Activated CD4-positive, alpha-beta memory T cell treated with anti-CD3 and anti-CD28 coated beads for 36 hours (primary cell): ENCODE data around the gene CIB1. TPM values are rescaled to one million over a fixed set of nuclear protein-coding genes. Genes with fewer than 3 reads are reported as not detected.
A peak's percentile ranks its signal among the peaks of the same experiment; 100 is the strongest.
"Not testable (repeated sequence)": the region's sequence is repeated elsewhere in the genome, so short reads cannot be mapped to it uniquely, and the experiment has no call there.

Experiments
- CTCF ChIA-PET: fragments of 350-600 bp; sonication (Branson Sonifier 250); formaldehyde crosslinking; loops from one replicate; lab custom pipeline; 2021; ENCODE audit warnings: antibody characterized with exemption, inconsistent platforms; lab: Charles Lee
- POLR2A ChIA-PET: fragments of 350-600 bp; sonication (Branson Sonifier 250); formaldehyde crosslinking; loops from one replicate; lab custom pipeline; 2021; ENCODE audit warnings: antibody characterized with exemption; lab: Charles Lee
- DNase-seq: peaks from one replicate; pipeline ENCODE4 v3.0.0-alpha.2; 2020
- H3K27ac Mint-ChIP-seq: one replicate; pipeline ENCODE4 v1.8.0; 2021; ENCODE audit warnings: mixed read lengths
- H3K27me3 Mint-ChIP-seq: one replicate; pipeline ENCODE4 v1.8.0; 2021; ENCODE audit warnings: mixed read lengths
- H3K36me3 Mint-ChIP-seq: one replicate; pipeline ENCODE4 v1.8.0; 2021; ENCODE audit warnings: mixed read lengths
- H3K4me1 Mint-ChIP-seq: one replicate; pipeline ENCODE4 v1.8.0; 2021; ENCODE audit warnings: low read depth, mixed read lengths
- H3K4me3 Mint-ChIP-seq: one replicate; pipeline ENCODE4 v1.8.0; 2021; ENCODE audit warnings: mild to moderate bottlenecking, mixed read lengths
- H3K9me3 Mint-ChIP-seq: one replicate; pipeline ENCODE4 v1.8.0; 2021; ENCODE audit warnings: mixed read lengths
- intact Hi-C: fragments of 100-400 bp; cut with micrococcal nuclease; formaldehyde crosslinking; loops from one replicate; pipeline ENCODE4 v1.15.1; 2023
- total RNA-seq, 2 experiments: library from RNA; stranded (reverse); gene quantifications; one replicate each; pipeline ENCODE4 v1.2.3, GENCODE V29; 2021

CIB1 gene
- total RNA-seq, 2 experiments from 2014 or later: 162 to 170 TPM

DNA sequence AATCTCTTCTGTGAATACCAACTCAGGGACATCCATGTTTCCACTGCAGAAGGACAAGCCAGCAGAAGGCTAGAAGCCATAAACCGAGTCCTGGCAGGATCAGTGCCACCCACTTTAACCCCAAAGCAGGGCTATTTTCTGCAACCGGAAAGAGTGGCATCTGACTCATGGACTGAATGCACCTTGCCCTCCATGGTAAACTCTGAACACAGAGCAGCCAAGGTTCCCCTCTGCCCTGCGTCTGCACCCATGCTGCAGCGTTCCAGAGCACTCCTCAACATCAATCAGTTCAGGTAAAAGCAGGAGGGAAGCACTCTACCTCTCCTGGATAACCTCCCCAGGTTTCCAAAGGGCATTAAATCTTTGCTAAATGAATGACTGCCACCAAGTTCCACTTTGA is 30.9 kb upstream of the CIB1 start:
- ChIA-PET POLR2A (no interaction called here), CTCF (no interaction called here)
- H3K27me3 Mint-ChIP-seq: no peaks in the 10 kb centered on the region

DNA sequence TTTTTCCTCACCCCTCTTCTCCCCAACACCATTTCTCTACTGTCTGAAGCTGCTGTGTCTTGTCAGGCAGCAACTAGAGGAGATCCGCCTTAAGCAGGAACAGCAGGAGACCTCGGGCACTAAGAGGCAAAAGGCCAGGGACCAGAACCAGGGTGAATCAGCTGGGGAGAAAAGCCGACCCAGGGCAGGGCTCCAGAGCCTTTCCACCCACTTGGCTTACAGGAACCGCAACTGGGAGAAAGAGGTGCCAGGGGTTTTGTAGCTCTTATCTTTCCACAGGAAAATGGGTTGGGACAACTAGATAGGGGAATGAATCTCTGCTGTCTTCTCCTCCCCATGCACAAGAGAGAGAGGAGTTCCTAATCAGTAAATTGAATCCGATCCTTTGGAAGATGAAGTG is 28.7 kb upstream of the CIB1 start:
- Mint-ChIP-seq H3K27me3 (no peaks in the 10 kb centered on the region), H3K4me1 (peaks cover 21% of the 10 kb centered on the region), H3K4me3 (no peak overlapping the region), H3K27ac (no peak overlapping the region), H3K36me3 (peaks cover 7% of the 10 kb centered on the region), H3K9me3 (no peaks in the 10 kb centered on the region)
- no peak for DNase-seq
- CTCF ChIA-PET: interaction anchor here (0.6 to 1.1 kb wide), 3 partner anchors 119 to 364 kb away, joined by 3 read pairs; no protein-coding TSS in a partner anchor
- POLR2A ChIA-PET: interaction anchor here (2.8 kb wide), 1 partner anchor 29 kb away, joined by 9 read pairs; the partner anchor contains the start of genes CIB1 and GDPGP1
- intact Hi-C loops: no loop called here

More for the DNA sequence above, 30.9 kb upstream of the CIB1 start:
- Mint-ChIP-seq H3K9me3 (no peaks in the 10 kb centered on the region), H3K36me3 (peaks cover 20% of the 10 kb centered on the region), H3K4me3 (peak overlapping the region; percentile 92), H3K4me1 (peaks cover 34% of the 10 kb centered on the region), H3K27ac (peak overlapping the region; percentile 97)
- peak; percentile 73 for DNase-seq
- intact Hi-C loops: loop anchor here (1.0 kb wide), 1 partner anchor 30 kb away; the partner anchor contains the start of gene GDPGP1

DNA sequence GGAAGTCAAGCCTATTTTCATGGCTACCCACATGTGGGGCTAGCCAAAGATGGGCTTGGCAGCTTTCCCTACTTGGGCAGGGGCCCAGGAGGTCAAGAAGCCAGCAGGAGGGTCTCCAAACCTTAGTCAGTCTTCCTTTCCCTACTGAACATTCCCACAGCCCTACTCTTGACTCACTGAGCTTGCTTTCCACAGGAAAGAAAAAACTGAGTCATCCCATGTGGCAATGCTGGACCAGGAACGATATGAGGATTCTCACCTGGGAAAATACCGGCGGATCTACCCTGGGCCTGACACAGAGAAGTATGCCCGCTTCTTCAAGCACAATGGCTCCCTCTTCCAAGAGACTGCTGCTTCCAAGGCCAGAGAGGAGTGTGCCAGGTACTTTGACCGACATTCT is 28.1 kb upstream of the CIB1 start:
- CTCF ChIA-PET: interaction anchor here (1.1 kb wide), 1 partner anchor 363 kb away, joined by 3 read pairs; no protein-coding TSS in a partner anchor
- H3K9me3 Mint-ChIP-seq: no peaks in the 10 kb centered on the region

DNA sequence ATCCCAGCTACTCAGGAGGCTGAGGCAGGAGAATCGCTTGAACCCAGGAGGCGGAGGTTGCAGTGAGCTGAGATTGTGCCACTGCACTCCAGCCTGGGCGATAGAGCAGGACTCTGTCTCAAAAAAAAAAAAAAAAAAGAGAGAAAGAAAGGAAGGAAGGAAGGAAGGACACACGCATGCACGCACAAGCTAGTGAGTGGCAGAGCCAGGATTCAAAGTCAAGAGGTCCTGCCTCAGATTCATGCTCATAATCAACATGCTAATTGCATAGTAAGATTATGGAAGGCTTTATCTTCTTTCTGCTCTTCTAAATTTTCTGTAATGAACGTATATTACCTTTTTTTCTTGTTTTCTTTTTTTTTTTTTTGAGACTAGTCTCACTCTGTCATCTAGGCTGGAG is 27.0 kb upstream of the CIB1 start:
- H3K27ac Mint-ChIP-seq, intact Hi-C loops, POLR2A ChIA-PET, H3K36me3 Mint-ChIP-seq, CTCF ChIA-PET, H3K27me3 Mint-ChIP-seq, DNase-seq, H3K9me3 Mint-ChIP-seq, H3K4me3 Mint-ChIP-seq: not testable (repeated sequence)
- H3K4me1 Mint-ChIP-seq: peaks cover 15% of the 10 kb centered on the region

More for the DNA sequence above, 28.1 kb upstream of the CIB1 start:
- H3K4me3 Mint-ChIP-seq: no peak overlapping the region
- no peak for DNase-seq
- H3K27ac Mint-ChIP-seq: no peak overlapping the region
- POLR2A ChIA-PET: interaction anchor here (0.6 to 2.8 kb wide), 2 partner anchors 27 to 28 kb away, joined by 3 to 9 read pairs; partner anchors contain the start of genes CIB1 and GDPGP1
- H3K27me3 Mint-ChIP-seq: no peaks in the 10 kb centered on the region
- H3K36me3 Mint-ChIP-seq: peaks cover 4% of the 10 kb centered on the region
- peaks cover 17% of the 10 kb centered on the region for H3K4me1 Mint-ChIP-seq
- intact Hi-C loops: no loop called here

DNA sequence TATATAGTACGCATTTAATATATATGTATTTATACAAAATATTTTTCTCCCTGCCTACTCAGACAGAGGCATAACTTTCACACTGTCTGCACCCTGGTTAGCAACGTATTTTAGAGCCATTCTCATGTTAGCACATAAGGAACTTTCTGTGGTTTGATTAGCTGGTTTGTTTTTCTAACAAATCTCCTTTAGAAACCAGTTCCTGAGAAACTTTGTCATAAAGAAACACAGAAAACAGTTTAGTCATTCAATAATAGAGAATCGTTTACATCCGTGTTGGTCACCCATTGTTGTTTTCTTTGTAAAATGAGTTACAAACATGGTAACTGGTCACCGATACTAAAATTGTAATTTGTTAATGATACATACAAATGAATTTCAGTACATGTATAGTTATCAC is 25.8 kb upstream of the CIB1 start:
- DNase-seq: no peak
- Mint-ChIP-seq H3K9me3 (no peaks in the 10 kb centered on the region), H3K4me1 (peaks cover 11% of the 10 kb centered on the region), H3K27ac (no peak overlapping the region), H3K27me3 (no peaks in the 10 kb centered on the region), H3K36me3 (no peaks in the 10 kb centered on the region), H3K4me3 (no peak overlapping the region)
- POLR2A ChIA-PET: interaction anchor here (1.0 kb wide), 1 partner anchor 26 kb away, joined by 5 read pairs; the partner anchor contains the start of genes CIB1 and GDPGP1
- CTCF ChIA-PET: interaction anchor here (0.5 kb wide), 1 partner anchor 676 kb away, joined by 3 read pairs; the partner anchor contains the start of gene UNC45A
- intact Hi-C loops: no loop called here

DNA sequence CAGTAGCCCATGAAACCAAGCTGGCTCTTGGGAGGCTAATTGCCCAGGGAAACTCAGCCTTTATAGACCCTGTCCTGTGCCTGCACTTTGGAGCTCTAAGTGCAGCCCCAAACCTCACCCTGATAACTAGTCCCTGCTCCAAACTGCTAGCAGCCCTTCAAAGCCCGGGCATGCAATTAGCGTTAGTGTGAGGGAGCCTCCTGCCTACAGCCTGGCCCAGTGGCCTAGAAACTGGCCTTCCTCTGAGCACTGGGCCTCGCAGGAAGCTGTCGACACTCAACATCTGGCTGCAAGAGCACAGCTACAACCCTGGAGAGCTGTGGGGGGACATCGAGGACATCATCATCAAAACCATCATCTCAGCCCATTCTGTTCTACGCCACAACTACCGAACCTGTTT is 24.0 kb upstream of the CIB1 start:
- Mint-ChIP-seq H3K4me1 (peaks cover 6% of the 10 kb centered on the region), H3K27ac (no peak overlapping the region), H3K36me3 (no peaks in the 10 kb centered on the region), H3K27me3 (no peaks in the 10 kb centered on the region), H3K9me3 (no peaks in the 10 kb centered on the region), H3K4me3 (no peak overlapping the region)
- intact Hi-C loops: no loop called here
- POLR2A ChIA-PET: no interaction called here
- CTCF ChIA-PET: no interaction called here
- no peak for DNase-seq

DNA sequence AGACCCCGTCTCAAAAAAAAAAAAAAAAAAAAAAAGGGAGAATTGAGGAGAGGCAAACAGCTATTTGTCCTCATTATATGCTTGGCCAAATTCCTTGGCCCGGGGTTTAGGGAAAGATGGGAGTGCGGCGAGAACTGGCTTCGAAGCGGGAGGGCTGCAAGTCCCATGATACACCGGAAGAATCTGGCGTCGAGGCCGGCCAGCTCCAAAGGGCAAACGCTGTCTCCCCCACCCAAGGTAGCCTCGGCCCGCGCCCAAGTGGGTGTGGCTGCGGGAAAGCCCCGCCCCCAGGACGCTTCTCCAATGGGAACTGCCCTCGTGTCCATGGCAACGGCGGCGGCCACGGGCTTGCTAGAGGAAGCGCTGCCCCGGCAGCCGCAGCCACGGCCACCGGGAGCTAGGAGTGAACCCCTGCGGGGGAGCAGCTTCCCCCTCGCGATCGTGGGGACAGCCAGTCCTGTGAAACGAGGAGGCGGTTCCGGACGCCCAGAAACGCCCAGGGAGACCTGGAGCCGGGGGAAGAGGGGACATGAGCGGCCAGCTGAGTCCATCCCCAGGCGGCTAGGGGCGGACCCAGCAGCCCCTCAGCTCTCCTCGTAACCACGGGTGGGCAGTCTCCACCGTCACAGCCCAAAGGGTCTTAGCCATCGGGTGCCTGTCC is 15.6 kb upstream of the CIB1 start, which contains the start of gene TTLL13:
TSS of gene TTLL13 (plus strand) at position 354 of the 661 bp plus-strand sequence. CDS start 1,075 bp downstream, outside the sequence.
- H3K9me3 Mint-ChIP-seq: no peaks in the 10 kb centered on the region
- H3K4me3 Mint-ChIP-seq: peak within 1 kb of the TSS; percentile 63
- H3K27ac Mint-ChIP-seq: no peak within 1 kb of the TSS
- H3K4me1 Mint-ChIP-seq: peaks cover 20% of the 10 kb centered on the region
- no peaks in the 10 kb centered on the region for H3K36me3 Mint-ChIP-seq
- intact Hi-C loops: no loop called here
- H3K27me3 Mint-ChIP-seq: no peaks in the 10 kb centered on the region
- CTCF ChIA-PET: interaction anchor here (0.6 to 1.3 kb wide), 4 partner anchors 15 to 33 kb away, joined by 3 to 4 read pairs (median 4); partner anchors contain the start of genes CIB1 and GDPGP1
- DNase-seq: peak; percentile 89
- POLR2A ChIA-PET: interaction anchor here (2.4 kb wide), 1 partner anchor 16 kb away, joined by 13 read pairs; the partner anchor contains the start of genes CIB1 and GDPGP1

DNA sequence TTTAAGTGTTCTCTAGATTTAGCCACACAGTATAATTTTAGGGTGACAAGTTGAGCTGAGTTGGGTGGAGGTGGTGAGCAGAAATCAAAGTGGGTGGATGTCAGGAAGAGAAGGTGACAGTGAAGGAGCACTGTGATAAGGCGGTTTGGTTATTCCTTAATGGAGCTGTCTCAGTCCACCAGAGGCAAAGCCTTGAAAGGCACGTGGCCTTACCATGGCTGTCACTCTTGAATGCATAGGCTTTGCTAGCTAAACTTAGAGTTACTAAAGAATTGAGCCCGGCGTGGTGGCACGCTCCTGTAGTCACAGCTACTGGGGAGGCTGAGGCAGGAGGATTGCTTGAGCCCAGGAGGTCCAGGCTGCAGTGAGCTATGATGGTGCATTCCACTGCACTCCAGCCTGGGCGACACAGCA is 15.1 kb upstream of the CIB1 start:
- Mint-ChIP-seq H3K4me1 (peaks cover 24% of the 10 kb centered on the region), H3K4me3 (peak overlapping the region; percentile 63), H3K36me3 (no peaks in the 10 kb centered on the region), H3K27me3 (no peaks in the 10 kb centered on the region), H3K27ac (no peak overlapping the region), H3K9me3 (no peaks in the 10 kb centered on the region)
- intact Hi-C loops: no loop called here
- ChIA-PET POLR2A (interaction anchor here (2.4 kb wide), 1 partner anchor 16 kb away, joined by 13 read pairs; the partner anchor contains the start of genes CIB1 and GDPGP1), CTCF (interaction anchor here (0.7 to 1.3 kb wide), 3 partner anchors 15 to 32 kb away, joined by 3 to 4 read pairs (median 3); partner anchors contain the start of genes CIB1 and GDPGP1)
- DNase-seq: no peak

DNA sequence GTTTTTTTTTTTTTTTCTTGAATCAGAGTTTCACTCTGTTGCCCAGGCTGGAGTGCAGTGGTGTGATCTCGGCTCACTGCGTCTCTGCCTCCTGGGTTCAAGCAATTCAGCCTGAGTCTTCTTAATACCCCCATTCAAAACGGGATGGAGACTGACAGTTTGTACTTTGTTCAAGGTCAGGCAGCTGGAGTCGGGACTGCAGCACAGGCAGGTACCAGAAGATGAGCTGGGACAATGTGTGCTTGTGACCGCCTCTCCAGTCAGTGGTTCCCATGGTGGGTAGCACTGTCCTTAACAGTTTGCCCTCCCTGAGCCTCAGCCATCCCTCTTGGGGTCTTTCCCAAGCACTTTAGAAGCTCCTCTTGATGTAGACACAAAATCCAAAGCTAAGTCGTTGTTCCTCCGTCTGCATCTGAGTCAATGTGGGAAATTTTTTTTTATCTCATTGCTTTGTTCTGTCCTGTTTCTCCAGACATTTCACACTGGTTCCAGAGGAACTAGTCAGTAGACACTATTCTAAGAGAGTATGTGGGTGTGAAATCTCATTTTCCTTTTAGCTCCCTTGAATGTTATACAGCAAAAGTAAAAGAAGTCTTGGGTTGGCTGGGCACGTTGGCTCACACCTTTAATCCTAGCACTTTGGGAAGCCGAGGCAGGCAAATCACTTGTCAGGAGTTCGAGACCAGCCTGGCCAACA is 10.3 kb upstream of the CIB1 start:
- H3K36me3 Mint-ChIP-seq: peaks cover 3% of the 10 kb centered on the region
- H3K4me1 Mint-ChIP-seq: peaks cover 13% of the 10 kb centered on the region
- no peaks in the 10 kb centered on the region for H3K27me3 Mint-ChIP-seq
- no peak overlapping the region for H3K27ac Mint-ChIP-seq
- no peak for DNase-seq
- intact Hi-C loops: no loop called here
- ChIA-PET CTCF (interaction anchor here (0.8 kb wide), 1 partner anchor 49 kb away, joined by 3 read pairs; no protein-coding TSS in a partner anchor), POLR2A (interaction anchor here (0.6 to 2.6 kb wide), 2 partner anchors 11 to 38 kb away, joined by 3 to 16 read pairs; partner anchors contain the start of genes CIB1 and GDPGP1)
- no peak overlapping the region for H3K4me3 Mint-ChIP-seq
- no peaks in the 10 kb centered on the region for H3K9me3 Mint-ChIP-seq

DNA sequence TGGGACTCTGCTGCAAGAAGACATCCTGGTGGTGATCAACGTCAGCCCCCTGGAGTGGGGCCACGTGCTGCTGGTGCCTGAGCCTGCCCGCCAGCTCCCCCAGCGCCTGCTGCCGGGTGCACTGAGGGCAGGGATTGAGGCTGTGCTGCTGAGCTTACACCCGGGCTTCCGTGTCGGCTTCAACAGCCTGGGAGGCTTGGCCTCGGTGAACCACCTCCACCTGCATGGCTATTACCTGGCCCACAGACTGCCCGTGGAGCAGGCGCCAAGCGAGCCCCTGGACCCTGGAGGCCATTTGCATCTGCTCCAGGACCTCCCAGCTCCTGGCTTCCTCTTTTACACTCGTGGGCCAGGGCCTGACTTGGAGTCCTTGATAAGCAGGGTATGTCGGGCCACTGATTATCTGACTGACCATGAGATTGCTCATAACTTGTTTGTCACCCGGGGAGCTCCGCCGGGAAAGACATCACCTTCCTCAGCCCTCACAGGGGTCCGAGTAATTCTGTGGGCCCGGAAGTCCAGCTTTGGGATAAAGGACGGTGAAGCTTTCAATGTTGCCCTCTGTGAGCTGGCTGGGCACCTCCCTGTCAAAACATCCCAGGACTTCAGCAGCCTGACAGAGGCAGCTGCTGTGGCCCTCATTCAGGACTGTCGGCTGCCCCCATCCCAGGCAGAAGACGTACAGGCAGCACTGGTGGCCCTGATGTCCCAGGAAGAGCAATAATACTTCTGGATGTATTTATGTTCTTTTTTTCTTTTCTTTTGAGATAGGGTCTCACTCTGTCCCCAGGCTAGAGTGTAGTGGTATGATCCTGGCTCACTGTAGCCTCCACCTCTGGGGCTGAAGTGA is 7.8 kb upstream of the CIB1 start:
- DNase-seq: no peak
- Mint-ChIP-seq H3K4me3 (no peak overlapping the region), H3K27me3 (no peaks in the 10 kb centered on the region), H3K4me1 (peaks cover 13% of the 10 kb centered on the region), H3K36me3 (peaks cover 11% of the 10 kb centered on the region), H3K27ac (no peak overlapping the region), H3K9me3 (no peaks in the 10 kb centered on the region)
- intact Hi-C loops: no loop called here
- POLR2A ChIA-PET: no interaction called here
- CTCF ChIA-PET: interaction anchor here (0.6 kb wide), 1 partner anchor 661 kb away, joined by 3 read pairs; no protein-coding TSS in a partner anchor

DNA sequence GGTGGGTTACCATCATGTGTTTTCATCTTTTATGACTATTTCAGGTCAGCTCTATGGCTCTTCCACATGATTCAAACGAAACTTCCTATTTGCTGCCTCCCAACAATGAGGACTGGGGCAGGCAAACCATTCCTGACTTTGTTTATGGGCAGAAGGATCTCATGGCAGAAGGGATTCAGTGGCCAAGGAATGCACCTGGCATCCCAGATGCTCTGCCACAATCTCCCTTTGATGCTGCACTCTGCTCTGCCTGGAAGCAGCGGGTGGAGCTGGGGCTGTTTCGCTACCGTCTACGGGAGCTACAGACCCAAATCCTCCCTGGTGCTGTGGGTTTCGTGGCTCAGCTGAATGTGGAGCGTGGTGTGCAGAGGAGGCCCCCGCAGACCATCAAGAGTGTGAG is 7.1 kb upstream of the CIB1 start:
- ChIA-PET CTCF (interaction anchor here (0.6 kb wide), 1 partner anchor 662 kb away, joined by 3 read pairs; no protein-coding TSS in a partner anchor), POLR2A (no interaction called here)
- H3K36me3 Mint-ChIP-seq: peaks cover 15% of the 10 kb centered on the region
- intact Hi-C loops: no loop called here
- no peak overlapping the region for H3K4me3 Mint-ChIP-seq
- peaks cover 17% of the 10 kb centered on the region for H3K4me1 Mint-ChIP-seq
- H3K27me3 Mint-ChIP-seq: no peaks in the 10 kb centered on the region
- no peak for DNase-seq
- H3K9me3 Mint-ChIP-seq: no peaks in the 10 kb centered on the region
- H3K27ac Mint-ChIP-seq: no peak overlapping the region
